Upper lobe of right lung (tissue), 1 donor: ENCODE measurements around the gene GOLGA2. TPM values are rescaled to one million over a fixed set of nuclear protein-coding genes. Genes with fewer than 3 reads are reported as not detected.

Source experiments
- ATAC-seq: fragments of 200-7000 bp; cut with Tn5 transposase; one replicate; pipeline ENCODE4 v1.9.1; 2020; ENCODE audit warnings: mild to moderate bottlenecking, moderate library complexity
- DNase-seq: peaks from one replicate; pipeline ENCODE4 v3.0.0-alpha.2; 2020
- H3K27ac ChIP-seq: fragments of 200-600 bp; one replicate; pipeline ENCODE4 v1.8.0; 2022
- H3K27me3 ChIP-seq: fragments of 200-600 bp; one replicate; pipeline ENCODE4 v1.8.0; 2022; ENCODE audit warnings: mild to moderate bottlenecking
- H3K36me3 ChIP-seq: fragments of 200-600 bp; one replicate; pipeline ENCODE4 v1.8.0; 2022
- H3K4me1 ChIP-seq: fragments of 200-600 bp; one replicate; pipeline ENCODE4 v1.8.0; 2022
- H3K4me3 ChIP-seq: fragments of 200-600 bp; one replicate; pipeline ENCODE4 v1.8.0; 2022; ENCODE audit warnings: mild to moderate bottlenecking
- H3K9me3 ChIP-seq: fragments of 200-600 bp; one replicate; pipeline ENCODE4 v1.8.0; 2022
- intact Hi-C: fragments of 100-400 bp; cut with DNase I; formaldehyde crosslinking; loops from one replicate; pipeline ENCODE4 v1.11.0; 2022
- total RNA-seq: library from RNA; stranded (reverse); fragmentation: NEBNext Ultra II Directional; extraction: Animal tissue kit (Norgen Biotek cat#: 25700); gene quantifications from one replicate; pipeline ENCODE4 v1.2.1, GENCODE V29; 2021
- TF ChIP-seq, protein P1 (sequence below): fragments of 200-600 bp; IDR thresholded peaks from one replicate; pipeline ENCODE4 v1.8.0; 2022; ENCODE audit warnings: antibody characterized with exemption
- donor health status: DM: no; HTN: yes; CAD: no; lungs with severe emphysema.

The GOLGA2 gene
- total RNA-seq, 1 donor from 2014 or later: 88.7 TPM

- Histone ChIP-seq H3K27ac (no peak overlapping the region), H3K36me3 (peaks cover 35% of the 10 kb centered on the region), H3K9me3 (no peaks in the 10 kb centered on the region), H3K4me3 (peak overlapping the region; percentile 90), H3K4me1 (peaks cover 23% of the 10 kb centered on the region), H3K27me3 (no peaks in the 10 kb centered on the region)
- DNase-seq (no peak), ATAC-seq (no peak)
- TF ChIP-seq, protein P1, sequence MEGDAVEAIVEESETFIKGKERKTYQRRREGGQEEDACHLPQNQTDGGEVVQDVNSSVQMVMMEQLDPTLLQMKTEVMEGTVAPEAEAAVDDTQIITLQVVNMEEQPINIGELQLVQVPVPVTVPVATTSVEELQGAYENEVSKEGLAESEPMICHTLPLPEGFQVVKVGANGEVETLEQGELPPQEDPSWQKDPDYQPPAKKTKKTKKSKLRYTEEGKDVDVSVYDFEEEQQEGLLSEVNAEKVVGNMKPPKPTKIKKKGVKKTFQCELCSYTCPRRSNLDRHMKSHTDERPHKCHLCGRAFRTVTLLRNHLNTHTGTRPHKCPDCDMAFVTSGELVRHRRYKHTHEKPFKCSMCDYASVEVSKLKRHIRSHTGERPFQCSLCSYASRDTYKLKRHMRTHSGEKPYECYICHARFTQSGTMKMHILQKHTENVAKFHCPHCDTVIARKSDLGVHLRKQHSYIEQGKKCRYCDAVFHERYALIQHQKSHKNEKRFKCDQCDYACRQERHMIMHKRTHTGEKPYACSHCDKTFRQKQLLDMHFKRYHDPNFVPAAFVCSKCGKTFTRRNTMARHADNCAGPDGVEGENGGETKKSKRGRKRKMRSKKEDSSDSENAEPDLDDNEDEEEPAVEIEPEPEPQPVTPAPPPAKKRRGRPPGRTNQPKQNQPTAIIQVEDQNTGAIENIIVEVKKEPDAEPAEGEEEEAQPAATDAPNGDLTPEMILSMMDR: no peak
- intact Hi-C loops: no loop called here
These were observed 1.6 kb downstream of the GOLGA2 start for GRCh38 chr9:128274245-128274644.

DNA sequence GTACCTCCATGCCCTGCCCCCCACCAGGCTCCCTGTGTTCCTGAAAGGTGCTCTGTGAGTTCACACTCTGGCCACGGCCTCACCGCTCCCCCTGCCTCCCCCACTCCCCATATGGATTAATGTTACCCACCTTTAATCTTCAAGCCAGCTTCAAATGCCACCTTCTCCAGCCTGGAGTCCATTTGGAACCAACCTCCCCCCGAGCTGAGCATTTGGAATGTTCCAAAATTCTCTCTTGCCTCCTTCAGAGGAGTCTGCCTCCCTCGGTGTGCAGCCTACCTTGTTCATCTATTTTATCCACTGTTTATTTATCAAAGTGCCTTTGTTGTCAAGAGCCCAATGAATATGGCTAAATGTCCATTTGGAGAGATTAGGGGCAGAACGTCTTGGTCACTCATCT, 4.3 kb downstream of the GOLGA2 start:
- ATAC-seq (no peak), DNase-seq (no peak)
- intact Hi-C loops: no loop called here
- Histone ChIP-seq H3K9me3 (no peaks in the 10 kb centered on the region), H3K4me3 (no peak overlapping the region), H3K4me1 (peaks cover 9% of the 10 kb centered on the region), H3K27ac (no peak overlapping the region), H3K36me3 (peaks cover 49% of the 10 kb centered on the region), H3K27me3 (no peaks in the 10 kb centered on the region)
- TF ChIP-seq, protein P1: no peak

- no peaks in the 10 kb centered on the region for H3K9me3 ChIP-seq
- peaks cover 9% of the 10 kb centered on the region for H3K4me1 ChIP-seq
- H3K36me3 ChIP-seq: peaks cover 52% of the 10 kb centered on the region
- TF ChIP-seq, protein P1: no peak
- no peak overlapping the region for H3K4me3 ChIP-seq
- no peaks in the 10 kb centered on the region for H3K27me3 ChIP-seq
- no peak for ATAC-seq
- intact Hi-C loops: no loop called here
- DNase-seq: no peak
- no peak overlapping the region for H3K27ac ChIP-seq
These were observed 4.7 kb downstream of the GOLGA2 start for GRCh38 chr9:128271112-128271511.

GRCh38 chr9:128266868-128267590, 8.8 kb downstream of the GOLGA2 start:
- Histone ChIP-seq H3K4me1 (no peaks in the 10 kb centered on the region), H3K9me3 (no peaks in the 10 kb centered on the region), H3K4me3 (no peak overlapping the region), H3K36me3 (peaks cover 78% of the 10 kb centered on the region), H3K27me3 (no peaks in the 10 kb centered on the region), H3K27ac (no peak overlapping the region)
- no peak for ATAC-seq
- TF ChIP-seq, protein P1: no peak
- DNase-seq: no peak
- intact Hi-C loops: no loop called here

DNA sequence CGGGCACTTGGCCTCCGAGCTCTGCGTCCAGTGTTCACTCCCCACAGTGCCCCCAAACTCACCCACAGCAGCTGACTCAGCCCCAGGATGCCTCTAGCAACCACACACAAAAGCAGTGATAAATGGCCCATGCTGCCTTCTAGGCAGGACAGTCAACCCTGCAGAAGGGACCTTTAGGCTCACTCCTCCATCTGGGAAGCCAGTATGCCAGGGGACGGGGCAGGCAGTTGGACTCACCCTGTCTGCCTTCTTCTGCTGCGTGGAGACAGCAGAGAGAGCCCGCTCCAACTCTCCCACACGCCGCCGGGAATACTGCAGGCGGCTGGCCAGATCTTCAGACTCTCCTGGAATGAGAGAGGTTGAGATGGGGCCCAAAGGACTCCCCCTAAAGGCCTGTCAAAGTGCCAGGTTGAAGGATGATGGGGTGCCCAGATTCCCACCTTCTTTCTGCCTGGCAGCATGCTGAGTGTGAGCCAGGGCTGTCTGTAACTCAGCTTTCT, 10.4 kb downstream of the GOLGA2 start:
- peaks cover 78% of the 10 kb centered on the region for H3K36me3 ChIP-seq
- intact Hi-C loops: no loop called here
- DNase-seq (no peak), ATAC-seq (no peak)
- TF ChIP-seq, protein P1: no peak
- H3K27ac ChIP-seq: no peak overlapping the region
- no peaks in the 10 kb centered on the region for H3K4me1 ChIP-seq
- H3K9me3 ChIP-seq: no peaks in the 10 kb centered on the region
- no peak overlapping the region for H3K4me3 ChIP-seq
- H3K27me3 ChIP-seq: no peaks in the 10 kb centered on the region
